Type B pancreatic cell (in vitro differentiated cells): Measurements from ENCODE around the gene SMARCE1. TPM values are rescaled to one million over a fixed set of nuclear protein-coding genes. Genes with fewer than 3 reads are reported as not detected.

Experiments
- DNase-seq: peaks from one replicate; pipeline ENCODE4 v3.0.0; 2021; ENCODE audit warnings: mixed read lengths; ENCODE audit not compliant: unreplicated experiment; ENCODE audit errors: extremely low spot score
- H3K27ac Mint-ChIP-seq: 2 replicates; pipeline ENCODE4 v1.8.0; 2021; ENCODE audit warnings: mild to moderate bottlenecking, mixed read lengths
- H3K27me3 Mint-ChIP-seq: 2 replicates; pipeline ENCODE4 v1.8.0; 2021; ENCODE audit warnings: mixed read lengths
- H3K36me3 Mint-ChIP-seq: 2 replicates; pipeline ENCODE4 v1.8.0; 2021; ENCODE audit warnings: mixed read lengths
- H3K4me1 Mint-ChIP-seq: one replicate; pipeline ENCODE4 v1.8.0; 2021; ENCODE audit warnings: mixed read lengths; ENCODE audit not compliant: unreplicated experiment
- H3K4me3 Mint-ChIP-seq: 2 replicates; pipeline ENCODE4 v1.8.0; 2021; ENCODE audit warnings: mild to moderate bottlenecking, mixed read lengths
- H3K9me3 Mint-ChIP-seq: 2 replicates; pipeline ENCODE4 v1.8.0; 2021; ENCODE audit warnings: mixed read lengths
- CTCF ChIP-seq: fragments of 200-600 bp; sonication (generic); conservative IDR thresholded peaks from 2 replicates; pipeline ENCODE4 v1.5.0; 2021; ENCODE audit warnings: antibody characterized with exemption, mild to moderate bottlenecking
- total RNA-seq: library from RNA; stranded (reverse); gene quantifications from 2 replicates; pipeline ENCODE4 v1.2.1, GENCODE V29; 2021; ENCODE audit warnings: low replicate concordance

Gene SMARCE1
- total RNA-seq, 1 donor from 2014 or later: 171 TPM

GRCh38 chr17:40618754-40619625 is 28.6 kb downstream of the SMARCE1 start:
- Mint-ChIP-seq H3K4me1 (peaks cover 15% of the 10 kb centered on the region), H3K9me3 (no peaks in the 10 kb centered on the region), H3K36me3 (no peaks in the 10 kb centered on the region), H3K27me3 (peaks cover 11% of the 10 kb centered on the region), H3K4me3 (peak overlapping the region; percentile 81), H3K27ac (peak overlapping the region; percentile 97)
- no peak for TF ChIP-seq CTCF
- DNase-seq: no peak

GRCh38 chr17:40617678-40618240 is 29.9 kb downstream of the SMARCE1 start:
- TF ChIP-seq CTCF: no peak
- peak overlapping the region; percentile 97 for H3K27ac Mint-ChIP-seq
- DNase-seq: no peak
- peaks cover 15% of the 10 kb centered on the region for H3K27me3 Mint-ChIP-seq
- peak overlapping the region; percentile 72 for H3K4me3 Mint-ChIP-seq
- H3K9me3 Mint-ChIP-seq: no peaks in the 10 kb centered on the region
- H3K4me1 Mint-ChIP-seq: peaks cover 15% of the 10 kb centered on the region
- H3K36me3 Mint-ChIP-seq: no peaks in the 10 kb centered on the region

- Mint-ChIP-seq H3K27ac (peak overlapping the region; percentile 97), H3K4me3 (no peak overlapping the region), H3K4me1 (peaks cover 15% of the 10 kb centered on the region), H3K36me3 (no peaks in the 10 kb centered on the region), H3K27me3 (peaks cover 20% of the 10 kb centered on the region), H3K9me3 (no peaks in the 10 kb centered on the region)
- DNase-seq: no peak
- no peak for TF ChIP-seq CTCF
Observed at GRCh38 chr17:40616592-40616991, 31.0 kb downstream of the SMARCE1 start.

- H3K4me3 Mint-ChIP-seq: no peak overlapping the region
- H3K4me1 Mint-ChIP-seq: peaks cover 13% of the 10 kb centered on the region
- no peaks in the 10 kb centered on the region for H3K36me3 Mint-ChIP-seq
- H3K27me3 Mint-ChIP-seq: peaks cover 20% of the 10 kb centered on the region
- no peak for DNase-seq
- peak overlapping the region; percentile 74 for H3K27ac Mint-ChIP-seq
- H3K9me3 Mint-ChIP-seq: no peaks in the 10 kb centered on the region
- TF ChIP-seq CTCF: no peak
Observed at GRCh38 chr17:40615841-40616476, 31.7 kb downstream of the SMARCE1 start.

- peaks cover 25% of the 10 kb centered on the region for H3K27me3 Mint-ChIP-seq
- H3K4me3 Mint-ChIP-seq: no peak overlapping the region
- no peaks in the 10 kb centered on the region for H3K36me3 Mint-ChIP-seq
- TF ChIP-seq CTCF: peak; percentile 63
- peak overlapping the region; percentile 74 for H3K27ac Mint-ChIP-seq
- H3K9me3 Mint-ChIP-seq: no peaks in the 10 kb centered on the region
- H3K4me1 Mint-ChIP-seq: peaks cover 10% of the 10 kb centered on the region
- no peak for DNase-seq
Observed at GRCh38 chr17:40615068-40615840, 32.4 kb downstream of the SMARCE1 start.
